ENCODE measurements around the gene CDYL.

The CDYL gene

DNA sequence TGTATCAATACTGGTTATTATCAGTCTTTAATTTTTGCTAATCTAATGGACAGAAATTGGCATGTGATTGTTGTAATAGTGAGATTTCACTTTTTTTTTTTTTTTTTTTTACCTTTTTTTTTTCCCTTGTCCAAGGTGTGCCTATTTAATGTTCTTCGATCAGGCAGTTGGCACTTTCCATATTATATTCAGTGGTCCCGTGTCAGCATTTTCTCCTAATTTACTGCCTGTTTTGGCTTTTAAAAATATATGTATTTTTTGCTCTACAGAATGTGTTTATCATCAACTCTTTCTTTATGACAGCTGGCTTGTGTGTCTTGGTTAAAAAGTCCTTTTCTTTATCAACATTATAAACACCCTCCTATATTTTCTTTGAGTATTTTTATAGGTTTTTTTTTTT is 39.4 kb downstream of the CDYL start:
- H3K9ac ChIP-seq: no peak overlapping the region
- TF ChIP-seq, protein P1, sequence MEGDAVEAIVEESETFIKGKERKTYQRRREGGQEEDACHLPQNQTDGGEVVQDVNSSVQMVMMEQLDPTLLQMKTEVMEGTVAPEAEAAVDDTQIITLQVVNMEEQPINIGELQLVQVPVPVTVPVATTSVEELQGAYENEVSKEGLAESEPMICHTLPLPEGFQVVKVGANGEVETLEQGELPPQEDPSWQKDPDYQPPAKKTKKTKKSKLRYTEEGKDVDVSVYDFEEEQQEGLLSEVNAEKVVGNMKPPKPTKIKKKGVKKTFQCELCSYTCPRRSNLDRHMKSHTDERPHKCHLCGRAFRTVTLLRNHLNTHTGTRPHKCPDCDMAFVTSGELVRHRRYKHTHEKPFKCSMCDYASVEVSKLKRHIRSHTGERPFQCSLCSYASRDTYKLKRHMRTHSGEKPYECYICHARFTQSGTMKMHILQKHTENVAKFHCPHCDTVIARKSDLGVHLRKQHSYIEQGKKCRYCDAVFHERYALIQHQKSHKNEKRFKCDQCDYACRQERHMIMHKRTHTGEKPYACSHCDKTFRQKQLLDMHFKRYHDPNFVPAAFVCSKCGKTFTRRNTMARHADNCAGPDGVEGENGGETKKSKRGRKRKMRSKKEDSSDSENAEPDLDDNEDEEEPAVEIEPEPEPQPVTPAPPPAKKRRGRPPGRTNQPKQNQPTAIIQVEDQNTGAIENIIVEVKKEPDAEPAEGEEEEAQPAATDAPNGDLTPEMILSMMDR (conservative IDR thresholded peaks at IDR 0.05; ENCODE audit: low read depth, low read length): no peak
- H2AFZ ChIP-seq (ENCODE audit: low read depth): no peak overlapping the region
- H3K27me3 ChIP-seq (ENCODE audit: insufficient read depth, low read depth): no peaks in the 10 kb centered on the region
- no peak overlapping the region for H3K27ac ChIP-seq
- peaks cover 69% of the 10 kb centered on the region for H3K4me1 ChIP-seq (ENCODE audit: low read depth, poor library complexity, severe bottlenecking)
- peaks cover 100% of the 10 kb centered on the region for H3K79me2 ChIP-seq (ENCODE audit: insufficient read depth, low read depth)
- no peak overlapping the region for H3K4me3 ChIP-seq (IDR thresholded peaks at IDR 0.05; ENCODE audit: insufficient read depth, low read depth, low read length)
- no peak overlapping the region for H3K4me2 ChIP-seq
- no peaks in the 10 kb centered on the region for H3K36me3 ChIP-seq (ENCODE audit: insufficient read depth)
- peaks cover 71% of the 10 kb centered on the region for H4K20me1 ChIP-seq (ENCODE audit: insufficient read depth)

- Histone ChIP-seq H3K4me2 (no peak overlapping the region), H3K9ac (no peak overlapping the region), H3K27ac (no peak overlapping the region), H2AFZ (ENCODE audit: low read depth) (no peak overlapping the region), H3K36me3 (ENCODE audit: insufficient read depth) (no peaks in the 10 kb centered on the region), H3K27me3 (ENCODE audit: insufficient read depth, low read depth) (no peaks in the 10 kb centered on the region), H3K4me3 (IDR thresholded peaks at IDR 0.05; ENCODE audit: insufficient read depth, low read depth, low read length) (no peak overlapping the region), H4K20me1 (ENCODE audit: insufficient read depth) (peaks cover 67% of the 10 kb centered on the region), H3K4me1 (ENCODE audit: low read depth, poor library complexity, severe bottlenecking) (peaks cover 72% of the 10 kb centered on the region), H3K79me2 (ENCODE audit: insufficient read depth, low read depth) (peaks cover 100% of the 10 kb centered on the region)
- TF ChIP-seq, protein P1 (conservative IDR thresholded peaks at IDR 0.05; ENCODE audit: low read depth, low read length): no peak
Observed at GRCh38 chr6:4816904-4817303, 40.7 kb downstream of the CDYL start.

- peaks cover 79% of the 10 kb centered on the region for H3K4me1 ChIP-seq (ENCODE audit: low read depth, poor library complexity, severe bottlenecking)
- TF ChIP-seq, protein P1 (conservative IDR thresholded peaks at IDR 0.05; ENCODE audit: low read depth, low read length): no peak
- no peaks in the 10 kb centered on the region for H3K27me3 ChIP-seq (ENCODE audit: insufficient read depth, low read depth)
- no peak overlapping the region for H3K9ac ChIP-seq
- H3K79me2 ChIP-seq (ENCODE audit: insufficient read depth, low read depth): peaks cover 100% of the 10 kb centered on the region
- H2AFZ ChIP-seq (ENCODE audit: low read depth): no peak overlapping the region
- H3K27ac ChIP-seq: no peak overlapping the region
- peaks cover 73% of the 10 kb centered on the region for H4K20me1 ChIP-seq (ENCODE audit: insufficient read depth)
- H3K4me2 ChIP-seq: no peak overlapping the region
- H3K36me3 ChIP-seq (ENCODE audit: insufficient read depth): no peaks in the 10 kb centered on the region
- no peak overlapping the region for H3K4me3 ChIP-seq (IDR thresholded peaks at IDR 0.05; ENCODE audit: insufficient read depth, low read depth, low read length)
Observed at GRCh38 chr6:4817551-4817950, 41.3 kb downstream of the CDYL start.

DNA sequence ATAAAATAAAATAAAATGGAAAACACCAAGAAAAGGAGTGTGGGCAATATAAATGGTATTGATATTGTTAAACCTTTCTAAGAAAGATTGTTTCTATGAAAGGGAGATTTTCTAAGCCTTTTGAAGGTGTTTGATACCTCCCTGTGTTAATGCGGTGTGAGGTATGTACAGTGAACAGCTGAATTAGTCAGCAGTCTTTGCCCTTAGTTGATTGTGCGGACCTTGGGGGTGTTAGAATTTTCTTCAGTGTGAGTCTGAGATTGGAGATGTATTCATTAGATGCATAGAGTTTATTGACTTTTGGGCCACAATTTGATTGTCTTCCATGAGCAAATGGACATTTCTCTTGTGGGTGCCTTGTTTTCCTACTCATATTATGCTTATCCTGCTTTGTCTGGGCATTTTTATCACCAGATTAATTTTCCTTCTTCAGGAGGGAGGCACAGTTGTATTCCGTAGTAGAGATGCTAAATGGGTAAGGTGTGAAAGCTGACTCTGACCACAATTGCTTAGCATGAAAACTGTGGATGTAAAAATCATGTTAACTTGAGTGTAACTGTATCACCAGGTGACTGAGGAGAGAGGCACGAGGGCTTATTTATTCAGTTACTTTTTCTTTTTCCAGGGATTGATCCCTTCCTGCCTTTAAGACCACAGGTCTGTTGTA is 42.2 kb downstream of the CDYL start:
- H3K4me3 ChIP-seq (IDR thresholded peaks at IDR 0.05; ENCODE audit: insufficient read depth, low read depth, low read length): no peak overlapping the region
- H3K27me3 ChIP-seq (ENCODE audit: insufficient read depth, low read depth): no peaks in the 10 kb centered on the region
- H3K4me2 ChIP-seq: no peak overlapping the region; the same call in 1 of the 2 replicates
- no peaks in the 10 kb centered on the region for H3K36me3 ChIP-seq (ENCODE audit: insufficient read depth)
- no peak overlapping the region for H2AFZ ChIP-seq (ENCODE audit: low read depth)
- H3K9ac ChIP-seq: no peak overlapping the region
- H3K27ac ChIP-seq: no peak overlapping the region
- H3K79me2 ChIP-seq (ENCODE audit: insufficient read depth, low read depth): peaks cover 100% of the 10 kb centered on the region
- peaks cover 73% of the 10 kb centered on the region for H4K20me1 ChIP-seq (ENCODE audit: insufficient read depth)
- TF ChIP-seq, protein P1 (conservative IDR thresholded peaks at IDR 0.05; ENCODE audit: low read depth, low read length): no peak
- H3K4me1 ChIP-seq (ENCODE audit: low read depth, poor library complexity, severe bottlenecking): peaks cover 80% of the 10 kb centered on the region
